Smooth muscle cell (in vitro differentiated cells): ENCODE results near the gene RTP2. TPM values are rescaled to one million over a fixed set of nuclear protein-coding genes. Genes with fewer than 3 reads are reported as not detected.

ENCODE experiments used
- DNase-seq: peaks from one replicate; lab custom pipeline; 2025; ENCODE audit not compliant: unreplicated experiment; lab: John Stamatoyannopoulos, UW
- H2AFZ ChIP-seq: fragments of 200-600 bp; sonication (generic); 2 replicates; pipeline ENCODE4 v1.6.0; 2016; ENCODE audit warnings: antibody characterized with exemption, low read depth, mild to moderate bottlenecking
- H3F3A ChIP-seq: fragments of 200-600 bp; sonication (generic); 2 replicates; pipeline ENCODE4 v1.6.0; 2017; ENCODE audit warnings: antibody characterized with exemption, low read depth
- H3K27ac ChIP-seq: fragments of 200-600 bp; sonication (generic); 2 replicates; pipeline ENCODE4 v1.5.1; 2016; ENCODE audit warnings: low read depth, mild to moderate bottlenecking
- H3K27me3 ChIP-seq: fragments of 200-600 bp; sonication (generic); 2 replicates; pipeline ENCODE4 v1.6.1; 2016; ENCODE audit warnings: low read depth, mild to moderate bottlenecking
- H3K36me3 ChIP-seq: fragments of 200-600 bp; sonication (generic); 2 replicates; pipeline ENCODE4 v1.5.1; 2016; ENCODE audit warnings: low read depth
- H3K4me1 ChIP-seq: fragments of 200-600 bp; sonication (generic); 2 replicates; pipeline ENCODE4 v1.5.1; 2016; ENCODE audit warnings: low read depth
- H3K4me2 ChIP-seq: fragments of 200-600 bp; sonication (generic); 2 replicates; pipeline ENCODE4 v1.6.0; 2016; ENCODE audit warnings: mild to moderate bottlenecking
- H3K4me3 ChIP-seq: fragments of 200-600 bp; sonication (generic); 2 replicates; pipeline ENCODE4 v1.5.1; 2016; ENCODE audit warnings: mild to moderate bottlenecking
- H3K79me2 ChIP-seq: fragments of 200-600 bp; sonication (generic); 2 replicates; pipeline ENCODE4 v1.6.0; 2016; ENCODE audit warnings: low read depth, mild to moderate bottlenecking
- H3K9ac ChIP-seq: fragments of 200-600 bp; sonication (generic); 2 replicates; pipeline ENCODE4 v1.6.0; 2016; ENCODE audit warnings: low read depth
- H3K9me3 ChIP-seq: fragments of 200-600 bp; sonication (generic); replicated peaks from 2 replicates; pipeline ENCODE4 v1.5.1; 2016; ENCODE audit warnings: low read depth
- H4K20me1 ChIP-seq: fragments of 200-600 bp; sonication (generic); 2 replicates; pipeline ENCODE4 v1.6.0; 2016; ENCODE audit warnings: low read depth
- CTCF ChIP-seq: fragments of 200-600 bp; sonication (generic); IDR thresholded peaks from 2 replicates; pipeline ENCODE4 v1.5.1; 2017; ENCODE audit warnings: borderline replicate concordance, mild to moderate bottlenecking, antibody characterized with exemption; ENCODE audit not compliant: insufficient read depth, poor library complexity, severe bottlenecking
- WGBS: methylation state at CpG from one replicate; pipeline ENCODE4 v1.1.7; 2016; ENCODE audit warnings: low lambda C conversion rate; 5-methylcytosine and 5-hydroxymethylcytosine counted together
- polyA plus RNA-seq: library from polyadenylated mRNA; unstranded; fragments of >200 nt; fragmentation: Nextera tagmentation; extraction: Ambion mirVana; gene quantifications from 2 replicates; pipeline ENCODE4 v1.2.1, GENCODE V29; 2016
- total RNA-seq: library from RNA; depleted of rRNA; stranded (reverse); fragments of >200 nt; gene quantifications from 2 replicates; pipeline ENCODE4 v1.2.3, GENCODE V29; 2014

Gene RTP2
- total and polyA plus RNA-seq, 2 experiments from 2014 or later = not detected

GRCh38 chr3:187728248-187728647 is 25.9 kb upstream of the RTP2 start:
- no peak overlapping the region for H3K4me3 ChIP-seq
- H3K9me3 ChIP-seq = no peaks in the 10 kb centered on the region
- H3K79me2 ChIP-seq = no peaks in the 10 kb centered on the region
- H4K20me1 ChIP-seq = peaks cover 66% of the 10 kb centered on the region
- H2AFZ ChIP-seq = no peak overlapping the region
- no peak for DNase-seq
- no peaks in the 10 kb centered on the region for H3K27me3 ChIP-seq
- 98% methylated on average over 8 of the region's 8 CpGs for WGBS
- no peak overlapping the region for H3K9ac ChIP-seq
- no peak overlapping the region for H3K27ac ChIP-seq
- H3K4me2 ChIP-seq = no peak overlapping the region
- no peak for TF ChIP-seq CTCF
- H3K36me3 ChIP-seq = peaks cover 54% of the 10 kb centered on the region
- no peaks in the 10 kb centered on the region for H3F3A ChIP-seq
- no peaks in the 10 kb centered on the region for H3K4me1 ChIP-seq

- Histone ChIP-seq H3K4me1 (no peaks in the 10 kb centered on the region), H3K4me2 (no peak overlapping the region), H3F3A (no peaks in the 10 kb centered on the region), H3K27ac (no peak overlapping the region), H4K20me1 (peaks cover 51% of the 10 kb centered on the region), H2AFZ (no peak overlapping the region), H3K79me2 (no peaks in the 10 kb centered on the region), H3K9me3 (no peaks in the 10 kb centered on the region), H3K36me3 (peaks cover 50% of the 10 kb centered on the region), H3K4me3 (no peak overlapping the region), H3K27me3 (no peaks in the 10 kb centered on the region), H3K9ac (no peak overlapping the region)
- 97% methylated on average over 13 of the region's 13 CpGs for WGBS
- TF ChIP-seq CTCF = no peak
- DNase-seq = no peak
Measured at GRCh38 chr3:187726564-187726963, 24.2 kb upstream of the RTP2 start.

- no peak overlapping the region for H3K4me2 ChIP-seq
- H2AFZ ChIP-seq = no peak overlapping the region
- no peak overlapping the region for H3K27ac ChIP-seq
- peaks cover 45% of the 10 kb centered on the region for H3K36me3 ChIP-seq
- H3F3A ChIP-seq = no peaks in the 10 kb centered on the region
- no peak for TF ChIP-seq CTCF
- no peak overlapping the region for H3K9ac ChIP-seq
- H3K79me2 ChIP-seq = no peaks in the 10 kb centered on the region
- 92% methylated on average over 7 of the region's 7 CpGs for WGBS
- no peaks in the 10 kb centered on the region for H3K9me3 ChIP-seq
- H3K4me1 ChIP-seq = no peaks in the 10 kb centered on the region
- peaks cover 49% of the 10 kb centered on the region for H4K20me1 ChIP-seq
- DNase-seq = no peak
- H3K4me3 ChIP-seq = no peak overlapping the region
- H3K27me3 ChIP-seq = no peaks in the 10 kb centered on the region
Measured at GRCh38 chr3:187725653-187726370, 23.5 kb upstream of the RTP2 start.

GRCh38 chr3:187725224-187725623 is 22.9 kb upstream of the RTP2 start:
- Histone ChIP-seq H2AFZ (no peak overlapping the region), H3K4me3 (no peak overlapping the region), H3K79me2 (no peaks in the 10 kb centered on the region), H3K9ac (no peak overlapping the region), H3K36me3 (peaks cover 42% of the 10 kb centered on the region), H3K4me2 (no peak overlapping the region), H4K20me1 (peaks cover 46% of the 10 kb centered on the region), H3K27ac (no peak overlapping the region), H3F3A (no peaks in the 10 kb centered on the region), H3K27me3 (no peaks in the 10 kb centered on the region), H3K9me3 (no peaks in the 10 kb centered on the region), H3K4me1 (no peaks in the 10 kb centered on the region)
- WGBS = 97% methylated on average over 22 of the region's 22 CpGs
- no peak for DNase-seq
- no peak for TF ChIP-seq CTCF
